ENCODE results near the gene ATP11A.

Gene ATP11A

DNA sequence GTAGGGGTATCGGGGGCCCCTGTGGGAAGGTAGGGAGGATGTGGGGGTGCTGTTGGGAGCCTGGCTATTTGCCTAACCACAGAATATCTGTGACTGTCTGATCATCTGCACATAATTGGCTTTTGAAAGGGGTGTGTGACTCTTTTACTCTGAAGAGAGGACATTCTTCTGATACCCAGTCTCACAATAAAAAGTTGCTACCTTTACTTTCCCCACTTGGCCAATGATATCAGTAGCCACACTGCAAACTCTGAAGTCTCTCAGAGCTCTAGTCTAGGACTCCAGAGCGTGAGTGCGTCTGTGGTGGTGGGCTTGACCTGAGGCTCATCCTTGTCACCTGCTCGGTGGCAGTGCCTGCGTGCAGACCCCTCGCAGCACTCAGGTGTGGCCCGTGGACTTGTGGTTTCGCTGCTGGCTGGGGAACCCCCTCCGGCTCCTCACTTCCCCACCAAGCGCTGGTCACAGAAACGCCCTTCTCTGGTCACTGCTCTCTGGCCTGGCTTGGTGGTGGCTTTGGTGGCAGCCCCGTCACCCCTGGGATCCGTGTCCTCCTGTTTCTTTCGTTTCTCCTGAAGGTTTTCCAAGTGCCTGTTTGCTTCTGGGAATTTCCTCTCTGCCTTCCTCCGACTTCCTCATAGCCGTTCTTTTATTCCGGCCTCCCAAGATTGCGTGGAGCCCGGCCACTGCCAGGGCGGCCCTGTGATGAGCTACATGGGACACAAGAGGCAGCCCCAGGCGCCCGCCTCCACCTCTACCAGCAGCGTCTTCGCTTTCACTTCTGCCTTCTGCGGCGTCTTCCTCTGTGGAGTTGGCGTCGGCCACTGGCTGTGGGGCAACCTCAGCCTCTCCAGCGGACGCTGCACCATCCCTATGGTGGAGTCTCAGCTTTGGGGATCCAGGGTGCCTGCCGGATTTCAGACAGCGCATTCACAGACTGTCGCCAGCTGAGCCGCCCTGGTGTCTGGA is 78.0 kb downstream of the ATP11A start:
- no peaks in the 10 kb centered on the region for H3K27me3 ChIP-seq (ENCODE audit: insufficient read depth, poor library complexity, severe bottlenecking)
- no peaks in the 10 kb centered on the region for H3K4me1 ChIP-seq (ENCODE audit: insufficient read depth, poor library complexity, severe bottlenecking)
- no peaks in the 10 kb centered on the region for H3K9me3 ChIP-seq (ENCODE audit: severe bottlenecking)
- H3K4me3 ChIP-seq (ENCODE audit: severe bottlenecking): no peak overlapping the region
- no peak overlapping the region for H3K27ac ChIP-seq (ENCODE audit: poor library complexity, severe bottlenecking)
- no peak for DNase-seq (ENCODE audit: low spot score)
- TF ChIP-seq, protein P1, sequence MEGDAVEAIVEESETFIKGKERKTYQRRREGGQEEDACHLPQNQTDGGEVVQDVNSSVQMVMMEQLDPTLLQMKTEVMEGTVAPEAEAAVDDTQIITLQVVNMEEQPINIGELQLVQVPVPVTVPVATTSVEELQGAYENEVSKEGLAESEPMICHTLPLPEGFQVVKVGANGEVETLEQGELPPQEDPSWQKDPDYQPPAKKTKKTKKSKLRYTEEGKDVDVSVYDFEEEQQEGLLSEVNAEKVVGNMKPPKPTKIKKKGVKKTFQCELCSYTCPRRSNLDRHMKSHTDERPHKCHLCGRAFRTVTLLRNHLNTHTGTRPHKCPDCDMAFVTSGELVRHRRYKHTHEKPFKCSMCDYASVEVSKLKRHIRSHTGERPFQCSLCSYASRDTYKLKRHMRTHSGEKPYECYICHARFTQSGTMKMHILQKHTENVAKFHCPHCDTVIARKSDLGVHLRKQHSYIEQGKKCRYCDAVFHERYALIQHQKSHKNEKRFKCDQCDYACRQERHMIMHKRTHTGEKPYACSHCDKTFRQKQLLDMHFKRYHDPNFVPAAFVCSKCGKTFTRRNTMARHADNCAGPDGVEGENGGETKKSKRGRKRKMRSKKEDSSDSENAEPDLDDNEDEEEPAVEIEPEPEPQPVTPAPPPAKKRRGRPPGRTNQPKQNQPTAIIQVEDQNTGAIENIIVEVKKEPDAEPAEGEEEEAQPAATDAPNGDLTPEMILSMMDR (IDR thresholded peaks at IDR 0.05; ENCODE audit: poor library complexity, severe bottlenecking): no peak
- ATAC-seq (ENCODE audit: low read depth): no peak
- H3K36me3 ChIP-seq (ENCODE audit: low read depth): no peaks in the 10 kb centered on the region

DNA sequence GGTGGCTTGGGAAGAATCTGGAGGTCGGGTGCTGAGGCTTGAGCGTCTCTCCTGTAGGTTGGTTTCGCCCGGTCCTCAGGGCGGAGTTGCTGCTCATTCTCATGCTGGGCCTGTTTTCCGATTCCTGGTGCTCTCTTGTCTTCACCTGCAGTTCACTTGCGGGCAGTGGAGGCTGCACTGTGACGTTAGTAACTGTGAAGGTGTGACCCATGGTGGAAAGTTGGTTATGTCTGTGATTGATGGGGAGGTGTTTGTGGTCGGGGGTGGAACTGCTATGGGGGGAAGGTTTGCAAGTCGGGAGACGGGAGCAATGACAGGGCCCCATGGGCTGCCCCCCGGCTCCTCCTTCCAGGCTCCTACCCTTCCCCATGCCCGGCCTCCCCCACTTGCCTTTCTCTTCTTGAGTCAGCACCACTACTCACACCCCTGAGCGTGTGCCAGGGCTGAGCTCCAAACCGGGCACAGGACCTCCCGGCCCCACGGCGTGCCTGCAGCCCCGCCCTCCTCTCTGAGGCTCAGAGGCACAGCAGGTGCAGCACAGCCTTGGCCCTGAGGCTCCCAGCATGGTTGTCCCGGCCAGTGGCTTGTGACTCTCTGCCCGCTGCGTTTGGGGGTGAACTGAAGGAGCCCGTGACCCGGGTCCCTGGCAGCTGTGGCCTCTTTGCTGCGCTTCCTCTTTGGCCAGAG is 79.1 kb downstream of the ATP11A start:
- H3K27ac ChIP-seq (ENCODE audit: poor library complexity, severe bottlenecking): no peak overlapping the region
- H3K27me3 ChIP-seq (ENCODE audit: insufficient read depth, poor library complexity, severe bottlenecking): no peaks in the 10 kb centered on the region
- no peaks in the 10 kb centered on the region for H3K36me3 ChIP-seq (ENCODE audit: low read depth)
- ATAC-seq (ENCODE audit: low read depth) (no peak), DNase-seq (ENCODE audit: low spot score) (no peak)
- TF ChIP-seq, protein P1 (IDR thresholded peaks at IDR 0.05; ENCODE audit: poor library complexity, severe bottlenecking): no peak
- H3K4me3 ChIP-seq (ENCODE audit: severe bottlenecking): no peak overlapping the region
- no peaks in the 10 kb centered on the region for H3K4me1 ChIP-seq (ENCODE audit: insufficient read depth, poor library complexity, severe bottlenecking)
- no peaks in the 10 kb centered on the region for H3K9me3 ChIP-seq (ENCODE audit: severe bottlenecking)

DNA sequence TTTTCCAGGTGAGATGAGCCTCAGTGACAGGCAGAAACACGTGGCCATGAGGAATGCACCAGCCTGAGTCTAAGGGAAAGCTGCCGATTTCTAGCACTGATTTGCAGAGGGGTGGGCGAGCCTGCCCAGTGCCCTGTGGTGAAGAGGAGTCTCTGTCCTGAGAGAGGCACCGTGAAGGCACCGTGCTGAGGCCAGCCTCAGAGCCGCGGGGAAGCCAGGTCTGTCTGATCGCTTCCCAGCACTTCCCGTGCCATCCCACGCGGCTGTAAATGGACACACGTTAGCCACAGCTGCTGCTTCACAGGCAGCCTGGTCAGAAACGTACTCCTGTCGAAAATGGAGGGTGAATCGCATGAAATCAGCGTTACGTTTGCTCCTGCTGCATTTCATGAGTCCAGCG is 79.8 kb downstream of the ATP11A start:
- Histone ChIP-seq H3K36me3 (ENCODE audit: low read depth) (no peaks in the 10 kb centered on the region), H3K27ac (ENCODE audit: poor library complexity, severe bottlenecking) (no peak overlapping the region), H3K9me3 (ENCODE audit: severe bottlenecking) (no peaks in the 10 kb centered on the region), H3K4me1 (ENCODE audit: insufficient read depth, poor library complexity, severe bottlenecking) (no peaks in the 10 kb centered on the region), H3K27me3 (ENCODE audit: insufficient read depth, poor library complexity, severe bottlenecking) (no peaks in the 10 kb centered on the region), H3K4me3 (ENCODE audit: severe bottlenecking) (no peak overlapping the region)
- ATAC-seq (ENCODE audit: low read depth): no peak
- TF ChIP-seq, protein P1 (IDR thresholded peaks at IDR 0.05; ENCODE audit: poor library complexity, severe bottlenecking): no peak
- DNase-seq (ENCODE audit: low spot score): no peak

DNA sequence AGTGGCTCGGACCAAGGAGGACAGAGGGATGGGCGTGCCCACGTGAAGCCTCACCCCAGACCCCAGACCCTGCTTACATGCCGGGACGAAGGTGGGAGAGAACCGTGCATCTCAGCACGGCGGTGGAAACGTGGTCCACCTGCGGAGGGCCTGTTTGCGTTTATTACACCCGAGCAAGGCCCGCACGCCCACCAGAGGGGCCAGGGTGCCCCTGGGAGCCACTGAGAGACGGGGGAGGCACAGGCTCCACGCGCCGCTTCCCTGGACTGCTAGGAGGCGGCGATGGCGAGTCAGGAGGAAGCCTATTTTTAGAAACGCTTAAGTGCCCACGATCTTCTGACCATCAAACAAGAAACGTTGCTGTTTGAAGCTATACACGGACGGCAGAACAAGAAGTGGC is 80.7 kb downstream of the ATP11A start:
- no peaks in the 10 kb centered on the region for H3K9me3 ChIP-seq (ENCODE audit: severe bottlenecking)
- H3K36me3 ChIP-seq (ENCODE audit: low read depth): no peaks in the 10 kb centered on the region
- no peak overlapping the region for H3K27ac ChIP-seq (ENCODE audit: poor library complexity, severe bottlenecking)
- ATAC-seq (ENCODE audit: low read depth) (no peak), DNase-seq (ENCODE audit: low spot score) (no peak)
- H3K4me1 ChIP-seq (ENCODE audit: insufficient read depth, poor library complexity, severe bottlenecking): no peaks in the 10 kb centered on the region
- no peaks in the 10 kb centered on the region for H3K27me3 ChIP-seq (ENCODE audit: insufficient read depth, poor library complexity, severe bottlenecking)
- no peak overlapping the region for H3K4me3 ChIP-seq (ENCODE audit: severe bottlenecking)
- TF ChIP-seq, protein P1 (IDR thresholded peaks at IDR 0.05; ENCODE audit: poor library complexity, severe bottlenecking): no peak

Measured in RWPE2 (cell line).